Measurements from ENCODE around the gene TSC22D1. TPM values are rescaled to one million over a fixed set of nuclear protein-coding genes. Genes with fewer than 3 reads are reported as not detected.

The TSC22D1 gene
- total RNA-seq, 4 donors from 2014 or later, result 177 to 798 (median 250) TPM

GRCh38 chr13:44385401-44385800 lies 190.7 kb downstream of the TSC22D1 start:
- in situ Hi-C loops (cut with MboI; ENCODE audit: low pct_ligation_motif_present in 1 of 4, low pct_unique_long_range_greater_than_20kb in 1 of 4, low sequenced_read_pairs in 3 of 4), result no loop called here

GRCh38 chr13:44384778-44385177 lies 191.4 kb downstream of the TSC22D1 start:
- 93 to 95% methylated on average over 1 of the region's 1 CpG for WGBS, 2 donors (ENCODE audit: low coverage in 1 of 2)
- peaks cover 0 to 26% (median 9%) of the 10 kb centered on the region in 4 donors for H3K4me1 ChIP-seq
- in situ Hi-C loops (cut with MboI; ENCODE audit: low pct_ligation_motif_present in 1 of 4, low pct_unique_long_range_greater_than_20kb in 1 of 4, low sequenced_read_pairs in 3 of 4), result no loop called here
- H3K36me3 ChIP-seq, result no peaks in the 10 kb centered on the region
- no peak for DNase-seq
- no peak for TF ChIP-seq POLR2AphosphoS5 (IDR thresholded peaks at IDR 0.05)
- no peaks in the 10 kb centered on the region for H3K27me3 ChIP-seq
- H3K9me3 ChIP-seq, result no peaks in the 10 kb centered on the region
- intact Hi-C loops (cut with DNase I; ENCODE audit: low total_unique reads), result no loop called here
- no peak overlapping the region for H3K4me3 ChIP-seq
- no peak overlapping the region for H3K27ac ChIP-seq

More at GRCh38 chr13:44385401-44385800, 190.7 kb downstream of the TSC22D1 start:
- H3K27ac ChIP-seq, result no peak overlapping the region
- no peaks in the 10 kb centered on the region for H3K27me3 ChIP-seq
- intact Hi-C loops (cut with DNase I; ENCODE audit: low total_unique reads), result no loop called here
- no peak for DNase-seq
- no peak overlapping the region for H3K4me3 ChIP-seq
- peaks cover 0 to 22% (median 7%) of the 10 kb centered on the region in 4 donors for H3K4me1 ChIP-seq
- H3K9me3 ChIP-seq, result no peaks in the 10 kb centered on the region
- WGBS, 2 donors (ENCODE audit: low coverage in 1 of 2), result 90% methylated on average over 3 of the region's 3 CpGs; no CpG with 5 or more reads in 1 of the 2 donors
- TF ChIP-seq POLR2A (IDR thresholded peaks at IDR 0.05) (no peak), POLR2AphosphoS5 (IDR thresholded peaks at IDR 0.05) (no peak), EP300 (IDR thresholded peaks at IDR 0.05; ENCODE audit: low read depth) (no peak), CTCF (IDR thresholded peaks at IDR 0.05) (no peak)
- no peaks in the 10 kb centered on the region for H3K36me3 ChIP-seq

- no peaks in the 10 kb centered on the region for H3K27me3 ChIP-seq
- H3K4me3 ChIP-seq, result no peak overlapping the region
- peaks cover 0 to 23% (median 6%) of the 10 kb centered on the region in 4 donors for H3K4me1 ChIP-seq
- WGBS, 2 donors (ENCODE audit: low coverage in 1 of 2), result 83 to 84% methylated on average over 3 to 5 of the region's 5 CpGs
- no peak overlapping the region for H3K27ac ChIP-seq
- no peaks in the 10 kb centered on the region for H3K36me3 ChIP-seq
- intact Hi-C loops (cut with DNase I; ENCODE audit: low total_unique reads), result no loop called here
- TF ChIP-seq EP300 (IDR thresholded peaks at IDR 0.05; ENCODE audit: low read depth) (no peak), CTCF (IDR thresholded peaks at IDR 0.05) (no peak)
- in situ Hi-C loops (cut with MboI; ENCODE audit: low pct_ligation_motif_present in 1 of 4, low pct_unique_long_range_greater_than_20kb in 1 of 4, low sequenced_read_pairs in 3 of 4), result no loop called here
- no peak for DNase-seq
- no peaks in the 10 kb centered on the region for H3K9me3 ChIP-seq
These were observed 192.2 kb downstream of the TSC22D1 start for GRCh38 chr13:44383945-44384344.

- DNase-seq, result peak; percentile 58
- intact Hi-C loops (cut with DNase I; ENCODE audit: low total_unique reads) (no loop called here), in situ Hi-C loops (cut with MboI; ENCODE audit: low pct_ligation_motif_present in 1 of 4, low pct_unique_long_range_greater_than_20kb in 1 of 4, low sequenced_read_pairs in 3 of 4) (no loop called here)
- Histone ChIP-seq H3K27ac (peak overlapping the region; percentile 19 to 61 (median 40)), H3K4me3 (no peak overlapping the region), H3K27me3 (no peaks in the 10 kb centered on the region), H3K4me1 (peaks cover 0 to 23% (median 5%) of the 10 kb centered on the region in 4 donors), H3K9me3 (no peaks in the 10 kb centered on the region), H3K36me3 (no peaks in the 10 kb centered on the region)
- TF ChIP-seq CTCF (IDR thresholded peaks at IDR 0.05) (no peak), POLR2A (IDR thresholded peaks at IDR 0.05) (no peak), POLR2AphosphoS5 (IDR thresholded peaks at IDR 0.05) (no peak), EP300 (IDR thresholded peaks at IDR 0.05; ENCODE audit: low read depth) (no peak)
- 43 to 44% methylated on average over 5 of the region's 5 CpGs for WGBS, 2 donors (ENCODE audit: low coverage in 1 of 2)
These were observed 193.4 kb downstream of the TSC22D1 start for GRCh38 chr13:44382635-44383145.

Other genes starting within 250 kb of the TSC22D1 start
- 1 to 10 TPM in 2 of 4 donors, not detected in 2; 1.8 to 2.4 TPM for gene SERP2, start 202.5 kb downstream of the TSC22D1 start, total RNA-seq

Measured in transverse colon (tissue), 4 donors.